ENCODE data around the gene PHF2.

The PHF2 gene

DNA sequence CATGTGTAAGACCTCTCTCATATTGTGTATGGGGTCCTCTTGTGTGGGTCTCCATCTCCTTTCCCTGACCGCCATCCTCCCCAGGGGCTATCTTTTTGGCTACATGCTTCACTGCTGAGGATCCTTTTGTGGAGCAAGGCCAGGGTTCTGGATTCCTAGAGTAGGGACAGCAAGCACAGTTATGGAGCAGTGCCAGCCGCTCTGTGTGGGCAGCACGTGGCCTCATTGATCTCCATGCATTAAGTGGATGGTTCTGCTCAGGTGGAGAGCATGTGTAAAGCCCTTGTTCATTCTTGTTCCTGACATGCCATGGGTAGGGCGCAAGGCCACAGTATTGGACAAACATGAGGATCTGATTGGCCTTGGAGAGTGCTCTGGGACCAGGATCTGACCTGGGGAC is 8.9 kb downstream of the PHF2 start (continued):
- TF ChIP-seq, protein P1, sequence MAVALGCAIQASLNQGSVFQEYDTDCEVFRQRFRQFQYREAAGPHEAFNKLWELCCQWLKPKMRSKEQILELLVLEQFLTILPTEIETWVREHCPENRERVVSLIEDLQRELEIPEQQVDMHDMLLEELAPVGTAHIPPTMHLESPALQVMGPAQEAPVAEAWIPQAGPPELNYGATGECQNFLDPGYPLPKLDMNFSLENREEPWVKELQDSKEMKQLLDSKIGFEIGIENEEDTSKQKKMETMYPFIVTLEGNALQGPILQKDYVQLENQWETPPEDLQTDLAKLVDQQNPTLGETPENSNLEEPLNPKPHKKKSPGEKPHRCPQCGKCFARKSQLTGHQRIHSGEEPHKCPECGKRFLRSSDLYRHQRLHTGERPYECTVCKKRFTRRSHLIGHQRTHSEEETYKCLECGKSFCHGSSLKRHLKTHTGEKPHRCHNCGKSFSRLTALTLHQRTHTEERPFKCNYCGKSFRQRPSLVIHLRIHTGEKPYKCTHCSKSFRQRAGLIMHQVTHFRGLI (tag by site-specific recombination; IDR thresholded peaks at IDR 0.05) = no peak
- TF ChIP-seq ZNF544 (tag by site-specific recombination; IDR thresholded peaks at IDR 0.05) (no peak), ZNF610 (tag by site-specific recombination; IDR thresholded peaks at IDR 0.05; ENCODE audit: borderline replicate concordance) (no peak), KLF16 (tag by site-specific recombination; IDR thresholded peaks at IDR 0.05) (no peak), ZNF792 (tag by site-specific recombination; IDR thresholded peaks at IDR 0.05) (no peak), SP7 (tag by site-specific recombination; IDR thresholded peaks at IDR 0.05) (no peak), GLI4 (tag by site-specific recombination; IDR thresholded peaks at IDR 0.05) (no peak), ZNF23 (tag by site-specific recombination; IDR thresholded peaks at IDR 0.05; ENCODE audit: borderline replicate concordance) (no peak), ZBTB8A (tag by site-specific recombination; IDR thresholded peaks at IDR 0.05) (no peak)

DNA sequence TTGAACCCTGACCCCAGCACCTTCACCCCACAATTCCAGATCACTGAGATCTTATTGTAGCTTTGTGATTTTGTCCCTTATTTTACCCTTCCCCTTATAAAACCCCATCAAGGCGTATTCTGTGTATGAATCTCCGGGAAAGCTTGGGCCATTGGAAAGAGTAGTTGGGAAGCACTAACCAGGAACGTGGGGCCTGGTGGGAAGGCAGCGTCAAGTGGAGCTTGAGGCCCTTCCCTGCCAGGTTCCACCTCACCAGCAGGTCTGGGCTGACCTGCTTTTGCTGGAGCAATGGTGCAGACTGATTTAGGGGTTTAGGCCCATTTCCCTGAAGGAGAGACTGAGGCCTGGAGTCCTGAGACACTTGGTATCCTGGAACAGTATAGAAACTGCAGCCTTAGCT is 9.3 kb downstream of the PHF2 start:
- Histone ChIP-seq H3K4me1 (ENCODE audit: control insufficient read depth, insufficient read depth, low read length) (no peaks in the 10 kb centered on the region; the same call in 1 of the 2 replicates), H3K36me3 (ENCODE audit: control insufficient read depth in 2 of 2, insufficient read depth in 1 of 2, low read length in 2 of 2) (no peaks in the 10 kb centered on the region), H3K9me3 (ENCODE audit: control insufficient read depth, insufficient read depth, low read depth, low read length) (no peaks in the 10 kb centered on the region), H3K4me3 (ENCODE audit: low read depth, low read length) (no peak overlapping the region), H3K27ac (ENCODE audit: extremely low read depth, low read depth, low read length) (no peak overlapping the region)
- ChIA-PET POLR2A (no interaction called here), CTCF (interaction anchor here (1.4 kb wide), 1 partner anchor 19 kb away, joined by 4 read pairs; no protein-coding TSS in a partner anchor)
- TF ChIP-seq ZNF623 (tag by site-specific recombination; IDR thresholded peaks at IDR 0.05) (no peak), ZFP37 (tag by site-specific recombination; IDR thresholded peaks at IDR 0.05) (no peak), KLF8 (tag by site-specific recombination; IDR thresholded peaks at IDR 0.05) (no peak), ZNF138 (tag by site-specific recombination; IDR thresholded peaks at IDR 0.05; ENCODE audit: borderline replicate concordance) (no peak), ZSCAN16 (tag by site-specific recombination; IDR thresholded peaks at IDR 0.05) (no peak), SP3 (tag by site-specific recombination; IDR thresholded peaks at IDR 0.05) (no peak), ZNF19 (tag by site-specific recombination; IDR thresholded peaks at IDR 0.05; ENCODE audit: low read depth) (no peak), YY2 (tag by site-specific recombination; IDR thresholded peaks at IDR 0.05) (no peak), ZNF132 (tag by site-specific recombination; IDR thresholded peaks at IDR 0.05; ENCODE audit: borderline replicate concordance) (no peak), ZNF529 (tag by site-specific recombination; IDR thresholded peaks at IDR 0.05; ENCODE audit: insufficient replicate concordance) (no peak), ZNF785 (tag by site-specific recombination; IDR thresholded peaks at IDR 0.05) (no peak), SCRT1 (tag by site-specific recombination; IDR thresholded peaks at IDR 0.05; ENCODE audit: borderline replicate concordance) (no peak)

DNA sequence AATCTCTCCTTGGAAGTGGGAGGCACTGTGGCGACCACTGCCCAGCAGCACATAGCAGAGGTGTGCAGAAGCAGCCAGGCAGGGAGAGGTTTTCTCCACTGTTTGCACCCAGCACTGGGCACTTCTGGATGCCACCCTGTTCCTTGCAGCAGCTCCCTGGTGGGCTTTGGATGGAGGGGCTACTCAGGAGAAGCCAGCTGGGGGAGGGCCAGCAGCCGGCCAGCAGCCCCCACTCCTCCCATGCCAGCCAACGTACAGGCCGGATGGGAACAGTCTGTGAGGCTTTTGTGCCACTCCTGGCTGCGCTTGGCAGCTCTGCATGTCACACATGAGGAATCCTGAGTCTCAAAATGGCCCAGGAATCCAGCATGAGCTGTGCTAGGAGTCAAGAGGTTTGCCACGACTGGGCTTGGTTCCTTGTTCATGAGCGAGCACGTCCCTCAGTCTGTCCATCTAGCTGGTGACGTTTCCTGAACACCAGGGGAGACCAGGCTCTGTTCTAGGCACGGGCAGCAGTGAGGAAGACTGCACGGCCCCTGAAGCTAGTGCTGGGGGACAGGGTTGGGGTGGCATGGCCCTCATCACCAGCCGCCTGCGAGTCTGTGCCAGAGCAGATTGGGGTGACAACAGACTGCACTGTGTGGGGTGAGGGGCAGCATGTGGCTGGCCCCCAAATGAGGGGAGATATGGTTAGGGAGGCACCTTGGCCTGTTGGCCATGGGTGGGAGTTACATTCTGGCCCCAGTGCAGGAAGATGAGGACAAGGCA is 10.1 kb downstream of the PHF2 start:
- Histone ChIP-seq H3K4me1 (ENCODE audit: control insufficient read depth, insufficient read depth, low read length) (no peaks in the 10 kb centered on the region; the same call in 1 of the 2 replicates), H3K27ac (ENCODE audit: extremely low read depth, low read depth, low read length) (no peak overlapping the region), H3K4me3 (ENCODE audit: low read depth, low read length) (no peak overlapping the region), H3K36me3 (ENCODE audit: control insufficient read depth in 2 of 2, insufficient read depth in 1 of 2, low read length in 2 of 2) (no peaks in the 10 kb centered on the region), H3K9me3 (ENCODE audit: control insufficient read depth, insufficient read depth, low read depth, low read length) (no peaks in the 10 kb centered on the region)
- ChIA-PET CTCF (interaction anchor here (1.4 kb wide), 1 partner anchor 20 kb away, joined by 4 read pairs; no protein-coding TSS in a partner anchor), POLR2A (no interaction called here)
- TF ChIP-seq MEIS1 (CRISPR knock-in tag; IDR thresholded peaks at IDR 0.05; ENCODE audit: borderline replicate concordance) (no peak), GLIS2 (tag by site-specific recombination; IDR thresholded peaks at IDR 0.05) (no peak)
- TF ChIP-seq, protein P2, sequence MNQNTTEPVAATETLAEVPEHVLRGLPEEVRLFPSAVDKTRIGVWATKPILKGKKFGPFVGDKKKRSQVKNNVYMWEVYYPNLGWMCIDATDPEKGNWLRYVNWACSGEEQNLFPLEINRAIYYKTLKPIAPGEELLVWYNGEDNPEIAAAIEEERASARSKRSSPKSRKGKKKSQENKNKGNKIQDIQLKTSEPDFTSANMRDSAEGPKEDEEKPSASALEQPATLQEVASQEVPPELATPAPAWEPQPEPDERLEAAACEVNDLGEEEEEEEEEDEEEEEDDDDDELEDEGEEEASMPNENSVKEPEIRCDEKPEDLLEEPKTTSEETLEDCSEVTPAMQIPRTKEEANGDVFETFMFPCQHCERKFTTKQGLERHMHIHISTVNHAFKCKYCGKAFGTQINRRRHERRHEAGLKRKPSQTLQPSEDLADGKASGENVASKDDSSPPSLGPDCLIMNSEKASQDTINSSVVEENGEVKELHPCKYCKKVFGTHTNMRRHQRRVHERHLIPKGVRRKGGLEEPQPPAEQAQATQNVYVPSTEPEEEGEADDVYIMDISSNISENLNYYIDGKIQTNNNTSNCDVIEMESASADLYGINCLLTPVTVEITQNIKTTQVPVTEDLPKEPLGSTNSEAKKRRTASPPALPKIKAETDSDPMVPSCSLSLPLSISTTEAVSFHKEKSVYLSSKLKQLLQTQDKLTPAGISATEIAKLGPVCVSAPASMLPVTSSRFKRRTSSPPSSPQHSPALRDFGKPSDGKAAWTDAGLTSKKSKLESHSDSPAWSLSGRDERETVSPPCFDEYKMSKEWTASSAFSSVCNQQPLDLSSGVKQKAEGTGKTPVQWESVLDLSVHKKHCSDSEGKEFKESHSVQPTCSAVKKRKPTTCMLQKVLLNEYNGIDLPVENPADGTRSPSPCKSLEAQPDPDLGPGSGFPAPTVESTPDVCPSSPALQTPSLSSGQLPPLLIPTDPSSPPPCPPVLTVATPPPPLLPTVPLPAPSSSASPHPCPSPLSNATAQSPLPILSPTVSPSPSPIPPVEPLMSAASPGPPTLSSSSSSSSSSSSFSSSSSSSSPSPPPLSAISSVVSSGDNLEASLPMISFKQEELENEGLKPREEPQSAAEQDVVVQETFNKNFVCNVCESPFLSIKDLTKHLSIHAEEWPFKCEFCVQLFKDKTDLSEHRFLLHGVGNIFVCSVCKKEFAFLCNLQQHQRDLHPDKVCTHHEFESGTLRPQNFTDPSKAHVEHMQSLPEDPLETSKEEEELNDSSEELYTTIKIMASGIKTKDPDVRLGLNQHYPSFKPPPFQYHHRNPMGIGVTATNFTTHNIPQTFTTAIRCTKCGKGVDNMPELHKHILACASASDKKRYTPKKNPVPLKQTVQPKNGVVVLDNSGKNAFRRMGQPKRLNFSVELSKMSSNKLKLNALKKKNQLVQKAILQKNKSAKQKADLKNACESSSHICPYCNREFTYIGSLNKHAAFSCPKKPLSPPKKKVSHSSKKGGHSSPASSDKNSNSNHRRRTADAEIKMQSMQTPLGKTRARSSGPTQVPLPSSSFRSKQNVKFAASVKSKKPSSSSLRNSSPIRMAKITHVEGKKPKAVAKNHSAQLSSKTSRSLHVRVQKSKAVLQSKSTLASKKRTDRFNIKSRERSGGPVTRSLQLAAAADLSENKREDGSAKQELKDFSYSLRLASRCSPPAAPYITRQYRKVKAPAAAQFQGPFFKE (tag by site-specific recombination; IDR thresholded peaks at IDR 0.05; ENCODE audit: borderline replicate concordance) = no peak
- TF ChIP-seq, protein P3, sequence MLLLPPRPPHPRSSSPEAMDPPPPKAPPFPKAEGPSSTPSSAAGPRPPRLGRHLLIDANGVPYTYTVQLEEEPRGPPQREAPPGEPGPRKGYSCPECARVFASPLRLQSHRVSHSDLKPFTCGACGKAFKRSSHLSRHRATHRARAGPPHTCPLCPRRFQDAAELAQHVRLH (tag by site-specific recombination; IDR thresholded peaks at IDR 0.05) = no peak
- TF ChIP-seq, protein P4, sequence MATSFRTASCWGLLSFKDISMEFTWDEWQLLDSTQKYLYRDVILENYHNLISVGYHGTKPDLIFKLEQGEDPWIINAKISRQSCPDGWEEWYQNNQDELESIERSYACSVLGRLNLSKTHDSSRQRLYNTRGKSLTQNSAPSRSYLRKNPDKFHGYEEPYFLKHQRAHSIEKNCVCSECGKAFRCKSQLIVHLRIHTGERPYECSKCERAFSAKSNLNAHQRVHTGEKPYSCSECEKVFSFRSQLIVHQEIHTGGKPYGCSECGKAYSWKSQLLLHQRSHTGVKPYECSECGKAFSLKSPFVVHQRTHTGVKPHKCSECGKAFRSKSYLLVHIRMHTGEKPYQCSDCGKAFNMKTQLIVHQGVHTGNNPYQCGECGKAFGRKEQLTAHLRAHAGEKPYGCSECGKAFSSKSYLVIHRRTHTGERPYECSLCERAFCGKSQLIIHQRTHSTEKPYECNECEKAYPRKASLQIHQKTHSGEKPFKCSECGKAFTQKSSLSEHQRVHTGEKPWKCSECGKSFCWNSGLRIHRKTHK (tag by site-specific recombination; IDR thresholded peaks at IDR 0.05) = no peak

Measured in HEK293 (cell line).